Prostate gland (tissue), 2 donors: ENCODE data around the gene FABP6. TPM values are rescaled to one million over a fixed set of nuclear protein-coding genes. Genes with fewer than 3 reads are reported as not detected.
"Not testable (repeated sequence)": the region's sequence is repeated elsewhere in the genome, so short reads cannot be mapped to it uniquely, and the experiment has no call there.

ENCODE experiments used
- DNase-seq: peaks from one replicate; pipeline ENCODE4 v3.0.0-alpha.2; 2019; ENCODE audit warnings: low spot score
- H3K27ac ChIP-seq, 2 donors: fragments of 200-600 bp; sonication (generic); 2 replicates each; pipeline ENCODE4 v1.5.1; 2017 to 2019
- H3K27me3 ChIP-seq: fragments of 200-600 bp; sonication (generic); replicated peaks from 2 replicates; pipeline ENCODE4 v1.5.1; 2019; ENCODE audit not compliant: insufficient read depth
- H3K36me3 ChIP-seq, 2 donors: fragments of 200-600 bp; sonication (generic); 1 replicate in 1 of 2; 2 replicates in 1 of 2; pipeline versions ENCODE4 v1.5.1 to v1.8.1; 2017 to 2019
- H3K4me1 ChIP-seq: fragments of 200-600 bp; sonication (generic); replicated peaks from 2 replicates; pipeline ENCODE4 v1.5.1; 2019
- H3K4me3 ChIP-seq, 2 donors: fragments of 200-600 bp; sonication (generic); 2 replicates each; pipeline ENCODE4 v1.5.1; 2017 to 2019
- H3K9me3 ChIP-seq: fragments of 200-600 bp; sonication (generic); 2 replicates; pipeline ENCODE4 v1.5.1; 2017
- POLR2A ChIP-seq: fragments of 450-650 bp; IDR thresholded peaks from one replicate; pipeline ENCODE4 v1.6.1; 2016; ENCODE audit warnings: antibody characterized with exemption, mild to moderate bottlenecking
- POLR2AphosphoS5 ChIP-seq: sonication (generic); formaldehyde crosslinking; IDR thresholded peaks from one replicate; pipeline ENCODE4 v1.6.1; 2017; ENCODE audit warnings: antibody characterized with exemption
- WGBS: methylation state at CpG from one replicate; pipeline ENCODE4 v1.1.5; 2018; 5-methylcytosine and 5-hydroxymethylcytosine counted together
- intact Hi-C: fragments of 100-400 bp; cut with DNase I; formaldehyde crosslinking; loops from one replicate; pipeline ENCODE4 v1.14.2; 2022
- total RNA-seq, 2 donors: library from RNA; depleted of rRNA; stranded (reverse); fragments of >200 nt; gene quantifications; one replicate each; pipeline ENCODE4 v1.1.0, GENCODE V29; 2016
- TF ChIP-seq, protein P1 (sequence below), 4 experiments: fragments of 200-600 bp in 2 of 4; fragments of 450-650 bp in 2 of 4; sonication (generic) in 2 of 4; IDR thresholded peaks; 1 replicate in 3 of 4; 2 replicates in 1 of 4; pipeline ENCODE4 v1.5.1; 2016 to 2019; ENCODE audit warnings: antibody characterized with exemption in 4 of 4, mild to moderate bottlenecking in 2 of 4, moderate library complexity in 2 of 4

Gene FABP6
- total RNA-seq, 2 donors from 2014 or later, result 2.8 TPM; not detected in 1

- no peaks in the 10 kb centered on the region for H3K27me3 ChIP-seq
- H3K36me3 ChIP-seq, result no peaks in the 10 kb centered on the region
- no peaks in the 10 kb centered on the region for H3K9me3 ChIP-seq
- H3K4me1 ChIP-seq, result no peaks in the 10 kb centered on the region
- no peak overlapping the region for H3K27ac ChIP-seq
- whole genome bisulfite sequencing, result 55% methylated on average over 9 of the region's 9 CpGs
- TF ChIP-seq POLR2A (no peak), POLR2AphosphoS5 (no peak)
- TF ChIP-seq, protein P1, sequence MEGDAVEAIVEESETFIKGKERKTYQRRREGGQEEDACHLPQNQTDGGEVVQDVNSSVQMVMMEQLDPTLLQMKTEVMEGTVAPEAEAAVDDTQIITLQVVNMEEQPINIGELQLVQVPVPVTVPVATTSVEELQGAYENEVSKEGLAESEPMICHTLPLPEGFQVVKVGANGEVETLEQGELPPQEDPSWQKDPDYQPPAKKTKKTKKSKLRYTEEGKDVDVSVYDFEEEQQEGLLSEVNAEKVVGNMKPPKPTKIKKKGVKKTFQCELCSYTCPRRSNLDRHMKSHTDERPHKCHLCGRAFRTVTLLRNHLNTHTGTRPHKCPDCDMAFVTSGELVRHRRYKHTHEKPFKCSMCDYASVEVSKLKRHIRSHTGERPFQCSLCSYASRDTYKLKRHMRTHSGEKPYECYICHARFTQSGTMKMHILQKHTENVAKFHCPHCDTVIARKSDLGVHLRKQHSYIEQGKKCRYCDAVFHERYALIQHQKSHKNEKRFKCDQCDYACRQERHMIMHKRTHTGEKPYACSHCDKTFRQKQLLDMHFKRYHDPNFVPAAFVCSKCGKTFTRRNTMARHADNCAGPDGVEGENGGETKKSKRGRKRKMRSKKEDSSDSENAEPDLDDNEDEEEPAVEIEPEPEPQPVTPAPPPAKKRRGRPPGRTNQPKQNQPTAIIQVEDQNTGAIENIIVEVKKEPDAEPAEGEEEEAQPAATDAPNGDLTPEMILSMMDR (IDR thresholded peaks at IDR 0.05), result no peak
- H3K4me3 ChIP-seq, result no peak overlapping the region
- intact Hi-C loops, result no loop called here
- DNase-seq, result no peak
Observed at GRCh38 chr5:160245506-160246086, 16.3 kb downstream of the FABP6 start.

GRCh38 chr5:160249570-160249969, 20.3 kb downstream of the FABP6 start:
- H3K27me3 ChIP-seq, H3K36me3 ChIP-seq, DNase-seq, H3K27ac ChIP-seq, H3K9me3 ChIP-seq, intact Hi-C loops, H3K4me1 ChIP-seq, H3K4me3 ChIP-seq: not testable (repeated sequence)
- WGBS, result 100% methylated on average over 1 of the region's 1 CpG

DNA sequence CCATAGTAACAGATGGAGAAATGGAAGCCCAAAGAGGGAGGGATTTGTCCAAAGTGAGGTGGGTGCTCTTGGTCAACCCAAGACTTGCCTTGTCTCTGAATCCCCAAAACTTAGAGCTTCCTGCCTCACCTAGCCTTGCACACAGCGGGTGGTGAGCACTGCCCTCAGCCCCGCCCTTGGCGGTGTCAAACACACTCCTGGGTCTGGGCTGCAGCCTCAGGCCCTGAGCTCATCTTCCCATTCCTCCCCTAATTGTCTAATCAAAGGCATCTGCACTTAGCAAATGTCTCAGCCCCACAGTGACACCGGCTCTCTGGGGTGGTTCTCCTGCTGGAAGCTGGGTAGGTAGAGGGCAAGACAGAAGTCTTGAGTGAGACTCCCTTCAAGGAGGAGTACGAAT, 20.9 kb downstream of the FABP6 start:
- no peaks in the 10 kb centered on the region for H3K4me1 ChIP-seq
- TF ChIP-seq POLR2AphosphoS5 (no peak), POLR2A (no peak)
- TF ChIP-seq, protein P1 (IDR thresholded peaks at IDR 0.05), result no peak
- H3K27ac ChIP-seq, result no peak overlapping the region
- intact Hi-C loops, result no loop called here
- H3K27me3 ChIP-seq, result no peaks in the 10 kb centered on the region
- H3K4me3 ChIP-seq, result no peak overlapping the region
- no peaks in the 10 kb centered on the region for H3K36me3 ChIP-seq
- no peaks in the 10 kb centered on the region for H3K9me3 ChIP-seq
- no peak for DNase-seq
- 95% methylated on average over 5 of the region's 5 CpGs for WGBS

DNA sequence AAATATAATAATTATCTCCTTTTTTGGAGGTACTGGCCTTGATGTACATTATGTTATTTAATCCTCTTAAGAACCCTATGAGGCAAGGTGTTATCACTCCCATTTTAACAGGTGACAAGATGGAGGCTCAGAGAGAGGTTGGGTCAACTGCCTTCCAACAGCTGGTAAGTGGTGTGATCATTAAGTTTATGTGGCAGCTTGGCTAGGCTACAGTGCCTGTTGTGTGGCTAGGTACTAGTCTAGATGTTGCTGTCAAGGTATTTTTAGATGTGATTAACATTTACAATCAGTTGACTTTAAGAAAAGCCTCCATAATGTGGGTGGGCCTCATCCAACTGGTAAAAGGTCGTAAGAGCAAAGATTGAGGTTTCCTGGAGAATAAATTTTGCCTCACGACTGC, 21.5 kb downstream of the FABP6 start:
- H3K27ac ChIP-seq, result no peak overlapping the region
- no peaks in the 10 kb centered on the region for H3K27me3 ChIP-seq
- no peaks in the 10 kb centered on the region for H3K36me3 ChIP-seq
- 96% methylated on average over 2 of the region's 2 CpGs for WGBS
- TF ChIP-seq, protein P1 (IDR thresholded peaks at IDR 0.05), result no peak
- TF ChIP-seq POLR2AphosphoS5, result no peak
- no peaks in the 10 kb centered on the region for H3K9me3 ChIP-seq
- H3K4me3 ChIP-seq, result no peak overlapping the region
- H3K4me1 ChIP-seq, result no peaks in the 10 kb centered on the region
- intact Hi-C loops, result no loop called here
- no peak for DNase-seq

DNA sequence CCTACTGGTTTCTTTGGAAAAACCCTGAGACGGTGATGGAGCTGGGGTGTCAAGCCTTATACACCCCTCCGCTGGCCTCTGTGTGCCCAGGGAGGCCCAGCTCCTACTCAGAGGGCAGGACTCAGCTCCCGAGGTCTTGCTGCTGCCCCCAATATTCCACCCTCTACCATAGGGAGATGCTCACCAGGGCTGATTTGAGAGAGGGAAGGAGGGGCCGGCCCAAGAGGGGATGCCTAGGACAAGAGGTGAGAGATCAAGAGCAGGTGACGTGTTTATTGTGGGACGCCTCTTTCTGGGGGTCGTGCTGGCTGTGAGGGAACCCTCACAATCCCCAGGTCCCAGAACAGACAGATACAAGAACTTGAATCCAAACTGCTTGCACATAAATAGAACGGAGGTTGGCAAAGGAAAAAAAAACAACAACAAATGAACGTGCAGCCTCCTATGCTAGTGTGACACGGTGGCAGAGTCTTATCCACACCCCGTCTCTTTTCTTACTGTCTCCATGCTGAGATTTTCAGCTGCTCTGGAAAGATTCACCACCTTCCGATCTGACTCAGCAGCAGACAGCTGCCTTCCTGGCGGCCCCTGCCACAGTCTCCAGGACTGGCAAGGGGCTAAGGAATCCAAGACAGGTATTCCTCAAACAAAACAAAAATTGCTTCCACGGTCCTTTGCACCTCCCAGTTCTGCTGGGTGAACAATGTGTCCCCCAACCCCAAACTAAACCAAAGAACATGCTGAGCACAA, 22.3 kb downstream of the FABP6 start:
- H3K4me1 ChIP-seq, result no peaks in the 10 kb centered on the region
- no peaks in the 10 kb centered on the region for H3K9me3 ChIP-seq
- TF ChIP-seq, protein P1 (IDR thresholded peaks at IDR 0.05), result no peak
- no peak for TF ChIP-seq POLR2A
- no peak for TF ChIP-seq POLR2AphosphoS5
- intact Hi-C loops, result no loop called here
- H3K36me3 ChIP-seq, result no peaks in the 10 kb centered on the region
- DNase-seq, result no peak
- no peak overlapping the region for H3K27ac ChIP-seq
- WGBS, result 90% methylated on average over 14 of the region's 14 CpGs
- H3K27me3 ChIP-seq, result no peaks in the 10 kb centered on the region
- H3K4me3 ChIP-seq, result no peak overlapping the region
